Tibial nerve (tissue), 4 donors: ENCODE results near the gene MRLN. TPM values are rescaled to one million over a fixed set of nuclear protein-coding genes. Genes with fewer than 3 reads are reported as not detected.

ENCODE experiments used
- DNase-seq, 2 donors: peaks; one replicate each; pipeline ENCODE4 v3.0.0-alpha.2; 2019; ENCODE audit warnings: low spot score in 2 of 2
- H3K27ac ChIP-seq, 4 donors: fragments of 200-600 bp; sonication (generic) in 3 of 4; one replicate each; pipeline ENCODE4 v1.5.1; 2017 to 2019; ENCODE audit warnings: mild to moderate bottlenecking in 1 of 4
- H3K27me3 ChIP-seq, 2 donors: fragments of 200-600 bp; sonication (generic) in 1 of 2; one replicate each; pipeline versions ENCODE4 v1.5.1 to v1.6.0; 2017 to 2019
- H3K36me3 ChIP-seq, 3 donors: fragments of 200-600 bp; sonication (generic); one replicate each; pipeline ENCODE4 v1.5.1; 2018 to 2019
- H3K4me1 ChIP-seq, 4 donors: fragments of 200-600 bp; sonication (generic) in 3 of 4; one replicate each; pipeline ENCODE4 v1.5.1; 2017 to 2019
- H3K4me3 ChIP-seq, 4 donors: fragments of 200-600 bp; sonication (generic) in 3 of 4; one replicate each; pipeline ENCODE4 v1.5.1; 2017 to 2019; ENCODE audit warnings: mild to moderate bottlenecking in 1 of 4, moderate library complexity in 1 of 4
- H3K9me3 ChIP-seq, 4 donors: fragments of 200-600 bp; sonication (generic) in 3 of 4; one replicate each; pipeline ENCODE4 v1.5.1; 2017 to 2019
- EP300 ChIP-seq, 2 donors: sonication (generic); formaldehyde crosslinking; IDR thresholded peaks; one replicate each; pipeline ENCODE4 v1.6.1; 2017; ENCODE audit warnings: antibody characterized with exemption in 2 of 2, mild to moderate bottlenecking in 1 of 2
- POLR2A ChIP-seq, 2 donors: fragments of 450-650 bp; IDR thresholded peaks; one replicate each; pipeline ENCODE4 v1.6.1; 2017; ENCODE audit warnings: antibody characterized with exemption in 2 of 2, mild to moderate bottlenecking in 2 of 2, moderate library complexity in 2 of 2
- WGBS, 2 donors: methylation state at CpG; one replicate each; pipeline ENCODE4 v1.1.5; 2018; 5-methylcytosine and 5-hydroxymethylcytosine counted together
- total RNA-seq, 4 donors: library from RNA; depleted of rRNA; stranded (reverse); fragments of >200 nt; gene quantifications; one replicate each; pipeline ENCODE4 v1.1.0, GENCODE V29; 2016
- TF ChIP-seq, protein P1 (sequence below), 5 experiments: fragments of 200-600 bp in 3 of 5; fragments of 450-650 bp in 2 of 5; sonication (generic) in 3 of 5; IDR thresholded peaks; one replicate each; pipeline ENCODE4 v1.5.1; 2016 to 2019; ENCODE audit warnings: antibody characterized with exemption in 5 of 5, mild to moderate bottlenecking in 3 of 5, moderate library complexity in 2 of 5

MRLN gene
- total RNA-seq, 4 donors from 2014 or later: not detected

DNA sequence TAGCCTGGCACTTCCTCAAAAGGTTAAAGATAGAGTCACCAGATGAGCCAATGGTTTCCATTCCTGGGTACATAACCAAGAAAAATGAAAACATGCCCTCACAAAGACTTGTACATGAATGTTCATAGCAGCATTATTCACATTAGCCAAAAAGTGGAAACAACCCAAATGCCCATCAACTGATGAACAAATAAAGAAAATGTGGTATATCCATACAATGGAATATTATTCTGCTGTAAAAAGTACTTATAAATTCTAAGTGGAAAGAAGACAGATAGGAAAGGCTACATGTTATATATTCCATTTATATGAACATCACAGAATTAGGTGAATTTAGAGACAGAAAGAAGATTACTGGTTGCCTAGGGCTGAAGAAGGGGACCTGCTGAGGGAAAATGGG is 32.9 kb downstream of the MRLN start:
- TF ChIP-seq EP300 (IDR thresholded peaks at IDR 0.05): no peak
- TF ChIP-seq, protein P1, sequence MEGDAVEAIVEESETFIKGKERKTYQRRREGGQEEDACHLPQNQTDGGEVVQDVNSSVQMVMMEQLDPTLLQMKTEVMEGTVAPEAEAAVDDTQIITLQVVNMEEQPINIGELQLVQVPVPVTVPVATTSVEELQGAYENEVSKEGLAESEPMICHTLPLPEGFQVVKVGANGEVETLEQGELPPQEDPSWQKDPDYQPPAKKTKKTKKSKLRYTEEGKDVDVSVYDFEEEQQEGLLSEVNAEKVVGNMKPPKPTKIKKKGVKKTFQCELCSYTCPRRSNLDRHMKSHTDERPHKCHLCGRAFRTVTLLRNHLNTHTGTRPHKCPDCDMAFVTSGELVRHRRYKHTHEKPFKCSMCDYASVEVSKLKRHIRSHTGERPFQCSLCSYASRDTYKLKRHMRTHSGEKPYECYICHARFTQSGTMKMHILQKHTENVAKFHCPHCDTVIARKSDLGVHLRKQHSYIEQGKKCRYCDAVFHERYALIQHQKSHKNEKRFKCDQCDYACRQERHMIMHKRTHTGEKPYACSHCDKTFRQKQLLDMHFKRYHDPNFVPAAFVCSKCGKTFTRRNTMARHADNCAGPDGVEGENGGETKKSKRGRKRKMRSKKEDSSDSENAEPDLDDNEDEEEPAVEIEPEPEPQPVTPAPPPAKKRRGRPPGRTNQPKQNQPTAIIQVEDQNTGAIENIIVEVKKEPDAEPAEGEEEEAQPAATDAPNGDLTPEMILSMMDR (IDR thresholded peaks at IDR 0.05): no peak
- no peak for TF ChIP-seq POLR2A (IDR thresholded peaks at IDR 0.05)
- no peak for DNase-seq
- Histone ChIP-seq H3K4me3 (no peak overlapping the region), H3K9me3 (no peaks in the 10 kb centered on the region), H3K4me1 (no peaks in the 10 kb centered on the region), H3K27ac (no peak overlapping the region), H3K27me3 (no peaks in the 10 kb centered on the region), H3K36me3 (no peaks in the 10 kb centered on the region)

DNA sequence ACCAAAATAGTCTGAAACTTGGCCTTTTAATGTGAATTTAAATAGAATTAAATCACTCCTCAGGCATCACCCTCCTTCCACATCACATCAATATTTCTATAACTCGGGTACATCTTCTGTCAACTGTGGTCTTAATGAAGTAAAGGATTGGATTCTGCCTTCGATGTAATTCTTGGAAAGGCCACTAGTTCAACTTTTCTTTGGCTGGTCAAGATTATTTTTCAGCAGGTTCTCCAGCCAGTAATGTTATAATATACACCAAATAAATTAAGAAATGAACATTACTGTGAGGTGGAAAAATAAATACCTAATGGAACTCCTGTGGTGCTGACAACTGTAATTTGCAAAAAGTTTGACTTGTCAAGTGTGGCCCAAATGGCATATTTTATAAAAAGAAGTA is 33.9 kb downstream of the MRLN start:
- TF ChIP-seq, protein P1 (IDR thresholded peaks at IDR 0.05): no peak
- TF ChIP-seq POLR2A (IDR thresholded peaks at IDR 0.05) (no peak), EP300 (IDR thresholded peaks at IDR 0.05) (no peak)
- no peaks in the 10 kb centered on the region for H3K36me3 ChIP-seq
- H3K4me3 ChIP-seq: no peak overlapping the region
- no peak overlapping the region for H3K27ac ChIP-seq
- WGBS, 2 donors: 76% methylated on average over 2 of the region's 2 CpGs
- no peaks in the 10 kb centered on the region for H3K9me3 ChIP-seq
- DNase-seq: no peak
- no peaks in the 10 kb centered on the region for H3K27me3 ChIP-seq
- no peaks in the 10 kb centered on the region for H3K4me1 ChIP-seq

GRCh38 chr10:59718257-59718656 is 35.0 kb downstream of the MRLN start:
- no peak for TF ChIP-seq POLR2A (IDR thresholded peaks at IDR 0.05)
- TF ChIP-seq, protein P1 (IDR thresholded peaks at IDR 0.05): no peak
- no peak for TF ChIP-seq EP300 (IDR thresholded peaks at IDR 0.05)
- 70 to 78% methylated on average over 2 of the region's 2 CpGs for WGBS, 2 donors
- Histone ChIP-seq H3K9me3 (no peaks in the 10 kb centered on the region), H3K27me3 (no peaks in the 10 kb centered on the region), H3K4me1 (no peaks in the 10 kb centered on the region), H3K36me3 (no peaks in the 10 kb centered on the region), H3K27ac (no peak overlapping the region), H3K4me3 (no peak overlapping the region)
- no peak for DNase-seq

DNA sequence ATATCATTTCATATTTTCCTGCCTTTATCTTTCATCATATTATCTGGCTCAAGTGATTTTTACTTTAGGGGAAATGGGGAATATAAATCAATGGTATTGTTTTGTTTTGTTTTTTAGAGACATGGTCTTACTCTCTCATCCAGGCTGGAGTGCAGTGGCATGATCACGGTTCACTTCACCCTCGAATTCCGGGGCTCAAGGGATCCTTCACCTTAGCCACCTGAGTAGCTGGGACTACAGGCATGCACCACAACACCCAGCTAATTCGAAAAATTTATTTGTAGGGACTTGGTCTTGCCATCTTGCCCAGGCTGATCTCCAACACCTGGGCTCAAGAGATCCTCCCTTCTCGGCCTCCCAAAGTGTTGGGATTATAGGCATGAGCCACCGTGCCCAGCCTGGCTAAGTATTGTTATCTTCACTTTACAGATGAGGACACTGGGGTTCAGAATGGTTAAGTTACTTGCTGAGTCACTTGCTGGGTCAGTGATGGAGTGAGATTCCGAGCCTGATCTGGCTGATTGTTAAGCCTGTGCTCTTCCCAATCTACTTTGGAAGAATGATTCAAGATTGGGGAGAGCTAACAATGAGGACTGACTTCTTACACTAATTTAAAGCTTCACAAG is 39.9 kb downstream of the MRLN start:
- Histone ChIP-seq H3K36me3 (no peaks in the 10 kb centered on the region), H3K9me3 (no peaks in the 10 kb centered on the region), H3K27ac (no peak overlapping the region), H3K4me3 (no peak overlapping the region), H3K4me1 (peaks cover 0 to 17% (median 9%) of the 10 kb centered on the region in 4 donors), H3K27me3 (peaks cover 0 to 9% of the 10 kb centered on the region in 2 donors)
- no peak for DNase-seq
- WGBS, 2 donors: 88 to 89% methylated on average over 7 of the region's 7 CpGs
- TF ChIP-seq POLR2A (IDR thresholded peaks at IDR 0.05): no peak
- no peak for TF ChIP-seq EP300 (IDR thresholded peaks at IDR 0.05)
- TF ChIP-seq, protein P1 (IDR thresholded peaks at IDR 0.05): no peak

DNA sequence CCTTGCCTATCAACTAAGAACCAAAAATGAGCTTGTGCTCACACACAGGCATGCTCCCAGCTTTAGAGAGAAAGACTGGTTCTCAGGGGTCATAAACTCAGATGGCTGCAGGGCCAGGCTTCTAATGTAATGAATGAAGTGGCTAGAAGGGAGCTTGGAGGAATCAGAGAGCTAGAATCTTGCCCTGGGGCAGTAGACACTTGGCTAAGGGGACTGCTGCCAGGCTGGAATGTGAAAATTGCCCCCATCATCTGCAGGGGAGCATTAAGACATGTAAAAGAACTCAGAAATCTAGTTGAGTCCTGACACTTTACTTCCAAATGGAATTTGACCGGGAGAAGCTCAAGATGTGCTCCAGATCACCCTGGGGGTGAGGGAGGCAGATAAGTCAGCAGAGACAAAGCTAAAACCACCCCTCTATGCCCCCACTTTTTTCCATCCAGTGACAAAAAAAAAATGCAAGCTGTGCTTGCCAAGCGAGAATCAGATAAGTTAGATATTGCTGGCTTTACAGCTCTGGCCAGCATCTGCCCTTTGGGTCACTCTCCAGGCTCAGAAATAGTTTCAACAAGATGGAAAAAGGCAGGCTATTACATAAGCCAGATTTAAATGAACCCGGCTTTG is 41.3 kb downstream of the MRLN start:
- peaks cover 0 to 20% (median 9%) of the 10 kb centered on the region in 4 donors for H3K4me1 ChIP-seq
- no peak for DNase-seq
- TF ChIP-seq, protein P1 (IDR thresholded peaks at IDR 0.05): no peak
- TF ChIP-seq POLR2A (IDR thresholded peaks at IDR 0.05): no peak
- TF ChIP-seq EP300 (IDR thresholded peaks at IDR 0.05): no peak
- no peaks in the 10 kb centered on the region for H3K36me3 ChIP-seq
- H3K9me3 ChIP-seq: no peaks in the 10 kb centered on the region
- H3K27ac ChIP-seq: no peak overlapping the region
- peaks cover 0 to 9% of the 10 kb centered on the region in 2 donors for H3K27me3 ChIP-seq
- H3K4me3 ChIP-seq: no peak overlapping the region
- WGBS, 2 donors: 47 to 65% methylated on average over 3 of the region's 3 CpGs
